Measurements from ENCODE around the gene SLC44A3. TPM values are rescaled to one million over a fixed set of nuclear protein-coding genes. Genes with fewer than 3 reads are reported as not detected.

SLC44A3 gene
- total and polyA plus RNA-seq, 2 of the 4 experiments (the other 2 are of a cell fraction): 0.31 to 0.54 TPM

GRCh38 chr1:94790670-94791069 is 29.5 kb upstream of the SLC44A3 start:
- H3K27me3 ChIP-seq (ENCODE audit: control insufficient read depth, insufficient read depth, low read length): no peaks in the 10 kb centered on the region
- H2AK9ac ChIP-seq (replicated peaks; ENCODE audit: low read depth, low read length, poor library complexity): no peak overlapping the region
- in situ Hi-C loops (cut with MboI; ENCODE audit: low sequenced_read_pairs): no loop called here
- H3K14ac ChIP-seq (replicated peaks; ENCODE audit: low read depth, low read length): peak overlapping the region; percentile 31; the same call in 1 of the 2 replicates
- no peaks in the 10 kb centered on the region for H3K79me1 ChIP-seq (ENCODE audit: low read depth in 1 of 2, low read length in 2 of 2)
- dilution Hi-C loops (cut with HindIII; ENCODE audit: low sequenced_read_pairs, unreplicated experiment): loop anchor here (25.0 kb wide), 1 partner anchor 253 kb away; the partner anchor contains the start of gene F3
- H4K5ac ChIP-seq (ENCODE audit: low read depth, low read length): no peak overlapping the region
- H2BK20ac ChIP-seq (ENCODE audit: low read depth, low read length): no peak overlapping the region
- ChIA-PET POLR2A (ENCODE audit: unreplicated experiment) (no interaction called here), CTCF (no interaction called here)
- no peak for TF ChIP-seq BHLHE40 (IDR thresholded peaks at IDR 0.05; ENCODE audit: low read depth, low read length)
- no peak for TF ChIP-seq RAD21 (IDR thresholded peaks at IDR 0.05; ENCODE audit: low read length)
- no peak for TF ChIP-seq RCOR1 (IDR thresholded peaks at IDR 0.05; ENCODE audit: insufficient replicate concordance, low read length)
- no peak for TF ChIP-seq MXI1 (IDR thresholded peaks at IDR 0.05; ENCODE audit: borderline replicate concordance, low read depth, low read length)
- no peak for TF ChIP-seq POLR2A (IDR thresholded peaks at IDR 0.05; ENCODE audit: low read depth, low read length)
- no peak for TF ChIP-seq NFE2L2 (IDR thresholded peaks at IDR 0.05; ENCODE audit: low read depth, low read length)
- no peak for TF ChIP-seq SMC3 (IDR thresholded peaks at IDR 0.05; ENCODE audit: low read depth, low read length)
- TF ChIP-seq FOS (IDR thresholded peaks at IDR 0.05; ENCODE audit: low read depth, low read length): no peak
- no peak for TF ChIP-seq USF2 (IDR thresholded peaks at IDR 0.05; ENCODE audit: low read depth, low read length)
- TF ChIP-seq CTCF (conservative IDR thresholded peaks at IDR 0.05; ENCODE audit: low read depth, low read length): no peak
- no peak for TF ChIP-seq MAZ (IDR thresholded peaks at IDR 0.05; ENCODE audit: borderline replicate concordance, low read depth, low read length)
- no peak overlapping the region for H2BK15ac ChIP-seq (ENCODE audit: low read depth, low read length)
- H3K4me3 ChIP-seq (ENCODE audit: insufficient read depth, low read depth, low read length): no peak overlapping the region
- no peak overlapping the region for H2BK5ac ChIP-seq (ENCODE audit: low read depth, low read length, poor library complexity, severe bottlenecking)
- H3K4ac ChIP-seq (ENCODE audit: low read depth, low read length): 0 out of 2 replicates have a peak overlapping the region, but pooled peaks have one; percentile 50
- no peak overlapping the region for H3K4me2 ChIP-seq (ENCODE audit: low read depth, low read length)
- H3K4me1 ChIP-seq (ENCODE audit: control insufficient read depth, insufficient read depth, low read length): peaks cover 9% of the 10 kb centered on the region
- no peak for DNase-seq
- no peak overlapping the region for H4K91ac ChIP-seq (ENCODE audit: insufficient read depth, low read depth, low read length)
- H3K9ac ChIP-seq (ENCODE audit: low read depth, low read length): no peak overlapping the region
- BruUV-seq (replicated peaks): no TSS peak
- ATAC-seq (ENCODE audit: low read depth): no peak
- intact Hi-C loops (cut with micrococcal nuclease): no loop called here
- no peak overlapping the region for H2AFZ ChIP-seq (replicated peaks; ENCODE audit: low read length, poor library complexity)
- no peaks in the 10 kb centered on the region for H3K9me3 ChIP-seq (ENCODE audit: control insufficient read depth, insufficient read depth, low read length)
- no peak overlapping the region for H3K27ac ChIP-seq (ENCODE audit: insufficient read depth, low read length)
- no peak overlapping the region for H2AK5ac ChIP-seq (ENCODE audit: low read depth, low read length)
- no peak overlapping the region for H3K23ac ChIP-seq (ENCODE audit: low read depth, low read length)
- no peak overlapping the region for H3K18ac ChIP-seq (ENCODE audit: low read depth, low read length)
- 0 out of 4 replicates have a peak overlapping the region, but pooled peaks of 1 of the 2 experiments have one; percentile 14 for H4K8ac ChIP-seq (ENCODE audit: low read depth in 2 of 2, low read length in 2 of 2)
- H3K36me3 ChIP-seq (ENCODE audit: control insufficient read depth, insufficient read depth, low read length): no peaks in the 10 kb centered on the region
- peaks cover 12% of the 10 kb centered on the region for H3K9me1 ChIP-seq (ENCODE audit: insufficient read depth, low read length)
- WGBS, 2 experiments (ENCODE audit: extremely low coverage in 2 of 2, insufficient read length in 1 of 2): no CpG with 5 or more reads among the region's 1 CpG
- no peak overlapping the region for H3K56ac ChIP-seq (ENCODE audit: extremely low read depth, insufficient read depth, low read length)
- H2BK120ac ChIP-seq (ENCODE audit: low read depth, low read length): no peak overlapping the region
- no peaks in the 10 kb centered on the region for H4K20me1 ChIP-seq (ENCODE audit: insufficient read depth, low read length)

All from IMR-90 (cell line).